ENCODE data around the gene SPNS2. TPM values are rescaled to one million over a fixed set of nuclear protein-coding genes. Genes with fewer than 3 reads are reported as not detected.

Gene SPNS2
- total RNA-seq, 2 donors from 2014 or later, result 19.2 to 58.0 TPM

GRCh38 chr17:4472286-4472685 lies 26.4 kb upstream of the SPNS2 start:
- Histone ChIP-seq H3K4me1 (peaks cover 20% of the 10 kb centered on the region), H3K9me3 (no peaks in the 10 kb centered on the region), H3K27ac (no peak overlapping the region), H3K4me3 (no peak overlapping the region), H3K36me3 (replicated peaks in 1 of 2; ENCODE audit: insufficient read depth in 1 of 2, low read depth in 2 of 2) (no peaks in the 10 kb centered on the region), H3K27me3 (no peaks in the 10 kb centered on the region)
- 86 to 95% methylated on average over 3 of the region's 3 CpGs for WGBS, 2 donors
- ATAC-seq (no peak), DNase-seq (no peak)
- TF ChIP-seq, protein P1, sequence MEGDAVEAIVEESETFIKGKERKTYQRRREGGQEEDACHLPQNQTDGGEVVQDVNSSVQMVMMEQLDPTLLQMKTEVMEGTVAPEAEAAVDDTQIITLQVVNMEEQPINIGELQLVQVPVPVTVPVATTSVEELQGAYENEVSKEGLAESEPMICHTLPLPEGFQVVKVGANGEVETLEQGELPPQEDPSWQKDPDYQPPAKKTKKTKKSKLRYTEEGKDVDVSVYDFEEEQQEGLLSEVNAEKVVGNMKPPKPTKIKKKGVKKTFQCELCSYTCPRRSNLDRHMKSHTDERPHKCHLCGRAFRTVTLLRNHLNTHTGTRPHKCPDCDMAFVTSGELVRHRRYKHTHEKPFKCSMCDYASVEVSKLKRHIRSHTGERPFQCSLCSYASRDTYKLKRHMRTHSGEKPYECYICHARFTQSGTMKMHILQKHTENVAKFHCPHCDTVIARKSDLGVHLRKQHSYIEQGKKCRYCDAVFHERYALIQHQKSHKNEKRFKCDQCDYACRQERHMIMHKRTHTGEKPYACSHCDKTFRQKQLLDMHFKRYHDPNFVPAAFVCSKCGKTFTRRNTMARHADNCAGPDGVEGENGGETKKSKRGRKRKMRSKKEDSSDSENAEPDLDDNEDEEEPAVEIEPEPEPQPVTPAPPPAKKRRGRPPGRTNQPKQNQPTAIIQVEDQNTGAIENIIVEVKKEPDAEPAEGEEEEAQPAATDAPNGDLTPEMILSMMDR (IDR thresholded peaks at IDR 0.05), result no peak
- no peak for TF ChIP-seq POLR2A (IDR thresholded peaks at IDR 0.05)
- intact Hi-C loops (cut with DNase I), result no loop called here

DNA sequence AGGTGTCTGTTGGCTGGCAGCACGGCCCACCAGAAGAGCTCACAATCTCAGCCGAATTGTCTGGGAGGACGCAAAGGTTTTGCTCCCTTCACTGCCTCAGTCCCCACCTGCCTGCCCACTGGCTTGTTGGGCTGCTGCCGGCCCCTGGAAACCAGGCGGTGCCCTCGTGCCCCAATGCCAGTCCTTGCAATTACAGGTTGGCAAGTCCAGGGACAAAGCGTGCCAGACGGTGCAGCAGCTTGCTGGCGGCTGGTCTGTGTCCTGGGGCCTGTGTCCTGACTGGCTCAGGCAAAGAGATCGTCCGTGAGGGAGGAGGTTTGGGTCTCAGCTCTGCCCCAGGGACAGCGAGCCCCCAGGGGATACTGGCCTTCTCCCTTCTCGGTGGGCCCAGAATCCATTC lies 24.6 kb upstream of the SPNS2 start:
- Histone ChIP-seq H3K36me3 (replicated peaks in 1 of 2; ENCODE audit: insufficient read depth in 1 of 2, low read depth in 2 of 2) (no peaks in the 10 kb centered on the region), H3K4me3 (no peak overlapping the region), H3K27me3 (no peaks in the 10 kb centered on the region), H3K27ac (peak overlapping the region in 1 of 4 donors; percentile 6), H3K4me1 (peaks cover 31% of the 10 kb centered on the region), H3K9me3 (no peaks in the 10 kb centered on the region)
- 58 to 80% methylated on average over 6 to 13 of the region's 13 CpGs for WGBS, 2 donors
- no peak for TF ChIP-seq POLR2A (IDR thresholded peaks at IDR 0.05)
- TF ChIP-seq, protein P1 (IDR thresholded peaks at IDR 0.05), result no peak
- peak in 1 of 4 donors; percentile 41 for DNase-seq
- ATAC-seq, result no peak
- intact Hi-C loops (cut with DNase I), result no loop called here

DNA sequence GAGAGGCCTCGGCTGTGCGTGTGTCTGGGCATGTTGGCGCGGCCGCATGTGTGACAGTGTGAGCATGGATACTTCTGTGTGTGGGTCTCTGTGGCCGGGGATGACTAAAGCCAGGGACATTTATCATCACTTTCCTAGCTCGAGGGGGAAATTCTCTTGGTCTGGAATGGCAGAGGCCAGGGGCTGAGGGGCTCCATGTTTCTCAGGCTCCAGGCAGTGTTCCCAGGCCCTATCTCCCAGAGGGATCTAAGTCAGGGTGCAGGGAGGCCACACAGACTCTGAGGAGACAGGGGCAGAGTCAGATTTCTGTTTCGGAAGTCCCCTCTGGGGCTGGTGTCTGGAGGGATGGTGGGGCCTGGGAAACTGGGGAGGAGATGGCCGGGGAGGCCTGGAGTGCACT lies 23.7 kb upstream of the SPNS2 start:
- WGBS, 2 donors, result 77 to 82% methylated on average over 4 to 9 of the region's 9 CpGs
- Histone ChIP-seq H3K4me1 (peaks cover 40% of the 10 kb centered on the region), H3K27me3 (no peaks in the 10 kb centered on the region), H3K36me3 (replicated peaks in 1 of 2; ENCODE audit: insufficient read depth in 1 of 2, low read depth in 2 of 2) (no peaks in the 10 kb centered on the region), H3K4me3 (no peak overlapping the region), H3K9me3 (no peaks in the 10 kb centered on the region), H3K27ac (no peak overlapping the region)
- no peak for DNase-seq
- intact Hi-C loops (cut with DNase I), result no loop called here
- TF ChIP-seq, protein P1 (IDR thresholded peaks at IDR 0.05), result no peak
- TF ChIP-seq POLR2A (IDR thresholded peaks at IDR 0.05), result no peak
- no peak for ATAC-seq

- 63 to 68% methylated on average over 7 of the region's 7 CpGs for WGBS, 2 donors
- Histone ChIP-seq H3K4me3 (no peak overlapping the region), H3K27me3 (no peaks in the 10 kb centered on the region), H3K27ac (peak overlapping the region in 3 of 4 donors; percentile 75 to 84 (median 81)), H3K9me3 (no peaks in the 10 kb centered on the region), H3K36me3 (replicated peaks in 1 of 2; ENCODE audit: insufficient read depth in 1 of 2, low read depth in 2 of 2) (no peaks in the 10 kb centered on the region), H3K4me1 (peaks cover 44% of the 10 kb centered on the region)
- TF ChIP-seq POLR2A (IDR thresholded peaks at IDR 0.05), result no peak
- TF ChIP-seq, protein P1 (IDR thresholded peaks at IDR 0.05), result no peak
- intact Hi-C loops (cut with DNase I), result no loop called here
- no peak for ATAC-seq
- DNase-seq, result no peak
Measured at GRCh38 chr17:4475463-4475862, 23.2 kb upstream of the SPNS2 start.

DNA sequence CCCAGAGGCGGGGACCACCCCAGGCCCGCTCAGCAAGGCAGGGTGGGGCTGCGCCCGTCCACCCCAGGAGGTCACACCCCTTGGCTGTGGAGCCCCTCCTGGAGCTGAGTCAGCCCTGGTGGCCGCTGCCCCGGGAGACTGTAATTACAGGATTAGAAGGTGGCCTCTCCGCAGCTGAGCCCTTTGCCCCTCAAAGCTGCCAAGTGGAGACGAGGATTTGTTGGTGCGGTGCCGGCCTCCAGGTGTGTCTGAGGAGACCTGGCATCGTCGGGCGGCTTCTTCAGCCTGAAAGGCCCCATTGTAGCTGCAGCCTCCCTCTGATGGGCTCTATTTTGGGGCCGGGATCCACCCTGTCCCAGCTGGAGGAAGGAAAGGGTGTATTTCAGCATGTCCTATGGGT lies 22.7 kb upstream of the SPNS2 start:
- WGBS, 2 donors, result 67 to 78% methylated on average over 8 to 14 of the region's 14 CpGs
- Histone ChIP-seq H3K27me3 (no peaks in the 10 kb centered on the region), H3K4me1 (peaks cover 49% of the 10 kb centered on the region), H3K36me3 (replicated peaks in 1 of 2; ENCODE audit: insufficient read depth in 1 of 2, low read depth in 2 of 2) (no peaks in the 10 kb centered on the region), H3K9me3 (no peaks in the 10 kb centered on the region), H3K27ac (peak overlapping the region in 3 of 4 donors; percentile 75 to 84 (median 81)), H3K4me3 (no peak overlapping the region)
- intact Hi-C loops (cut with DNase I), result no loop called here
- no peak for TF ChIP-seq POLR2A (IDR thresholded peaks at IDR 0.05)
- TF ChIP-seq, protein P1 (IDR thresholded peaks at IDR 0.05), result no peak
- ATAC-seq, result no peak
- no peak for DNase-seq

Measured in body of pancreas (tissue), 4 donors.